Activated naive CD8-positive, alpha-beta T cell treated with anti-CD3 and anti-CD28 coated beads, Interleukin-2, amount 10 ng/mL, durations not matched to agents 7 days and 5 days (primary cell): Measurements from ENCODE around the gene STEAP4. TPM values are rescaled to one million over a fixed set of nuclear protein-coding genes. Genes with fewer than 3 reads are reported as not detected.

ENCODE experiments used
- ATAC-seq: fragments of 150-1000 bp; cut with Tn5 transposase; one replicate; pipeline ENCODE4 v1.10.0; 2021; ENCODE audit warnings: low read depth, moderate library complexity
- POLR2A ChIA-PET: fragments of 350-600 bp; sonication (Branson Sonifier 250); formaldehyde crosslinking; loops from one replicate; lab custom pipeline; 2021; ENCODE audit warnings: antibody characterized with exemption; lab: Charles Lee
- DNase-seq: peaks from one replicate; pipeline ENCODE4 v3.0.0; 2021
- H3K27ac Mint-ChIP-seq: one replicate; pipeline ENCODE4 v1.8.0; 2022; ENCODE audit warnings: mild to moderate bottlenecking, mixed read lengths
- H3K27me3 Mint-ChIP-seq: one replicate; pipeline ENCODE4 v1.8.0; 2022; ENCODE audit warnings: mild to moderate bottlenecking, moderate library complexity, mixed read lengths
- H3K36me3 Mint-ChIP-seq: one replicate; pipeline ENCODE4 v1.8.0; 2021; ENCODE audit warnings: mild to moderate bottlenecking, mixed read lengths
- H3K4me1 Mint-ChIP-seq: one replicate; pipeline ENCODE4 v1.8.0; 2021; ENCODE audit warnings: mixed read lengths
- H3K4me3 Mint-ChIP-seq: one replicate; pipeline ENCODE4 v1.8.0; 2022; ENCODE audit warnings: mild to moderate bottlenecking, moderate library complexity, mixed read lengths
- H3K9me3 Mint-ChIP-seq: one replicate; pipeline ENCODE4 v1.8.0; 2021; ENCODE audit warnings: mixed read lengths
- total RNA-seq, 2 experiments: library from RNA; stranded (reverse); gene quantifications; one replicate each; pipeline ENCODE4 v1.2.3, GENCODE V29; 2021

The STEAP4 gene
- total RNA-seq, result not detected

GRCh38 chr7:88306590-88307048 is at the start of gene STEAP4:
TSS of gene STEAP4 (minus strand) at chr7:88306894. CDS start at chr7:88284269, 22,625 bp downstream.
- POLR2A ChIA-PET, result no interaction called here
- DNase-seq, result no peak
- H3K36me3 Mint-ChIP-seq, result no peaks in the 10 kb centered on the region
- no peak within 1 kb of the TSS for H3K27ac Mint-ChIP-seq
- peaks cover 25% of the 10 kb centered on the region for H3K27me3 Mint-ChIP-seq
- H3K9me3 Mint-ChIP-seq, result no peaks in the 10 kb centered on the region
- H3K4me1 Mint-ChIP-seq, result peaks cover 5% of the 10 kb centered on the region
- no peak for ATAC-seq
- H3K4me3 Mint-ChIP-seq, result peak within 1 kb of the TSS; percentile 43

- H3K27ac Mint-ChIP-seq, result no peak overlapping the region
- no peaks in the 10 kb centered on the region for H3K4me1 Mint-ChIP-seq
- no peak overlapping the region for H3K4me3 Mint-ChIP-seq
- H3K36me3 Mint-ChIP-seq, result no peaks in the 10 kb centered on the region
- DNase-seq, result no peak
- H3K27me3 Mint-ChIP-seq, result peaks cover 29% of the 10 kb centered on the region
- no peak for ATAC-seq
- H3K9me3 Mint-ChIP-seq, result no peaks in the 10 kb centered on the region
- POLR2A ChIA-PET, result no interaction called here
These were observed 48.3 kb upstream of the STEAP4 start for GRCh38 chr7:88355011-88355410.

- ATAC-seq (no peak), DNase-seq (no peak)
- no peaks in the 10 kb centered on the region for H3K9me3 Mint-ChIP-seq
- no peaks in the 10 kb centered on the region for H3K36me3 Mint-ChIP-seq
- no peaks in the 10 kb centered on the region for H3K4me1 Mint-ChIP-seq
- no peak overlapping the region for H3K27ac Mint-ChIP-seq
- POLR2A ChIA-PET, result no interaction called here
- H3K4me3 Mint-ChIP-seq, result no peak overlapping the region
- peaks cover 40% of the 10 kb centered on the region for H3K27me3 Mint-ChIP-seq
These were observed 43.4 kb upstream of the STEAP4 start for GRCh38 chr7:88350118-88350517.

- POLR2A ChIA-PET, result no interaction called here
- no peaks in the 10 kb centered on the region for H3K36me3 Mint-ChIP-seq
- peaks cover 36% of the 10 kb centered on the region for H3K27me3 Mint-ChIP-seq
- DNase-seq, result no peak
- ATAC-seq, result no peak
- no peak overlapping the region for H3K27ac Mint-ChIP-seq
- no peaks in the 10 kb centered on the region for H3K9me3 Mint-ChIP-seq
- H3K4me3 Mint-ChIP-seq, result no peak overlapping the region
- H3K4me1 Mint-ChIP-seq, result no peaks in the 10 kb centered on the region
These were observed 40.8 kb upstream of the STEAP4 start for GRCh38 chr7:88347517-88347916.

GRCh38 chr7:88347090-88347489 is 40.4 kb upstream of the STEAP4 start:
- H3K4me3 Mint-ChIP-seq, result no peak overlapping the region
- ATAC-seq (no peak), DNase-seq (no peak)
- peaks cover 36% of the 10 kb centered on the region for H3K27me3 Mint-ChIP-seq
- no peaks in the 10 kb centered on the region for H3K4me1 Mint-ChIP-seq
- no peaks in the 10 kb centered on the region for H3K36me3 Mint-ChIP-seq
- no peak overlapping the region for H3K27ac Mint-ChIP-seq
- no peaks in the 10 kb centered on the region for H3K9me3 Mint-ChIP-seq
- POLR2A ChIA-PET, result no interaction called here

- H3K4me3 Mint-ChIP-seq, result no peak overlapping the region
- no peaks in the 10 kb centered on the region for H3K4me1 Mint-ChIP-seq
- POLR2A ChIA-PET, result no interaction called here
- no peak for ATAC-seq
- H3K36me3 Mint-ChIP-seq, result no peaks in the 10 kb centered on the region
- DNase-seq, result no peak
- H3K9me3 Mint-ChIP-seq, result no peaks in the 10 kb centered on the region
- no peak overlapping the region for H3K27ac Mint-ChIP-seq
- peaks cover 30% of the 10 kb centered on the region for H3K27me3 Mint-ChIP-seq
These were observed 39.7 kb upstream of the STEAP4 start for GRCh38 chr7:88346357-88346756.

GRCh38 chr7:88344956-88345832 is 38.5 kb upstream of the STEAP4 start:
- no peak overlapping the region for H3K4me3 Mint-ChIP-seq
- ATAC-seq (no peak), DNase-seq (no peak)
- POLR2A ChIA-PET, result no interaction called here
- H3K27me3 Mint-ChIP-seq, result peaks cover 26% of the 10 kb centered on the region
- H3K36me3 Mint-ChIP-seq, result no peaks in the 10 kb centered on the region
- no peaks in the 10 kb centered on the region for H3K4me1 Mint-ChIP-seq
- H3K9me3 Mint-ChIP-seq, result no peaks in the 10 kb centered on the region
- H3K27ac Mint-ChIP-seq, result no peak overlapping the region

- H3K4me1 Mint-ChIP-seq, result no peaks in the 10 kb centered on the region
- H3K4me3 Mint-ChIP-seq, result no peak overlapping the region
- H3K36me3 Mint-ChIP-seq, result no peaks in the 10 kb centered on the region
- POLR2A ChIA-PET, result no interaction called here
- DNase-seq (no peak), ATAC-seq (no peak)
- no peak overlapping the region for H3K27ac Mint-ChIP-seq
- H3K27me3 Mint-ChIP-seq, result peaks cover 26% of the 10 kb centered on the region
- no peaks in the 10 kb centered on the region for H3K9me3 Mint-ChIP-seq
These were observed 37.6 kb upstream of the STEAP4 start for GRCh38 chr7:88344271-88344670.

- no peak overlapping the region for H3K4me3 Mint-ChIP-seq
- DNase-seq (no peak), ATAC-seq (no peak)
- no peaks in the 10 kb centered on the region for H3K36me3 Mint-ChIP-seq
- no peaks in the 10 kb centered on the region for H3K9me3 Mint-ChIP-seq
- H3K27ac Mint-ChIP-seq, result no peak overlapping the region
- no peaks in the 10 kb centered on the region for H3K4me1 Mint-ChIP-seq
- POLR2A ChIA-PET, result no interaction called here
- H3K27me3 Mint-ChIP-seq, result peaks cover 19% of the 10 kb centered on the region
These were observed 32.7 kb upstream of the STEAP4 start for GRCh38 chr7:88339195-88339922.

- no peak for ATAC-seq
- Mint-ChIP-seq H3K27me3 (peaks cover 19% of the 10 kb centered on the region), H3K9me3 (no peaks in the 10 kb centered on the region), H3K4me1 (no peaks in the 10 kb centered on the region), H3K4me3 (no peak overlapping the region), H3K27ac (no peak overlapping the region), H3K36me3 (no peaks in the 10 kb centered on the region)
- POLR2A ChIA-PET, result no interaction called here
- DNase-seq, result no peak
These were observed 31.8 kb upstream of the STEAP4 start for GRCh38 chr7:88338503-88338902.

GRCh38 chr7:88337572-88337971 is 30.9 kb upstream of the STEAP4 start:
- ATAC-seq (no peak), DNase-seq (no peak)
- no peak overlapping the region for H3K4me3 Mint-ChIP-seq
- H3K9me3 Mint-ChIP-seq, result no peaks in the 10 kb centered on the region
- POLR2A ChIA-PET, result no interaction called here
- H3K27ac Mint-ChIP-seq, result no peak overlapping the region
- H3K27me3 Mint-ChIP-seq, result peaks cover 14% of the 10 kb centered on the region
- H3K36me3 Mint-ChIP-seq, result no peaks in the 10 kb centered on the region
- no peaks in the 10 kb centered on the region for H3K4me1 Mint-ChIP-seq

GRCh38 chr7:88331322-88331721 is 24.6 kb upstream of the STEAP4 start:
- no peaks in the 10 kb centered on the region for H3K9me3 Mint-ChIP-seq
- POLR2A ChIA-PET, result no interaction called here
- no peaks in the 10 kb centered on the region for H3K4me1 Mint-ChIP-seq
- no peak overlapping the region for H3K27ac Mint-ChIP-seq
- ATAC-seq (no peak), DNase-seq (no peak)
- H3K4me3 Mint-ChIP-seq, result no peak overlapping the region
- H3K36me3 Mint-ChIP-seq, result no peaks in the 10 kb centered on the region
- H3K27me3 Mint-ChIP-seq, result peaks cover 6% of the 10 kb centered on the region

- Mint-ChIP-seq H3K36me3 (no peaks in the 10 kb centered on the region), H3K27ac (no peak overlapping the region), H3K4me3 (no peak overlapping the region), H3K9me3 (no peaks in the 10 kb centered on the region), H3K4me1 (no peaks in the 10 kb centered on the region), H3K27me3 (no peaks in the 10 kb centered on the region)
- no peak for DNase-seq
- no peak for ATAC-seq
- POLR2A ChIA-PET, result no interaction called here
These were observed 23.1 kb upstream of the STEAP4 start for GRCh38 chr7:88329532-88330463.
